GM13977 (cell line): ENCODE measurements around the gene ERC2.
A peak's percentile ranks its signal among the peaks of the same experiment; 100 is the strongest.

Source experiments
- DNase-seq: peaks from one replicate; pipeline ENCODE4 v3.0.0; 2012; ENCODE audit warnings: low spot score
- CTCF ChIP-seq: IDR thresholded peaks from 2 replicates; pipeline ENCODE4 v1.5.1; 2012; ENCODE audit warnings: mild to moderate bottlenecking, control low read depth; ENCODE audit not compliant: insufficient read depth; ENCODE audit errors: extremely low read depth, missing control alignments
- in situ Hi-C: fragments of 300-500 bp; cut with MboI; formaldehyde crosslinking; loops from one replicate; pipeline ENCODE4 v1.12.0; 2022; ENCODE audit warnings: low sequenced_read_pairs, low pct_unique_long_range_greater_than_20kb, mixed read lengths, inconsistent platforms; ENCODE audit not compliant: unreplicated experiment

Gene ERC2

GRCh38 chr3:55755516-55756205, 712.6 kb downstream of the ERC2 start:
- in situ Hi-C loops, result no loop called here
- no peak for TF ChIP-seq CTCF
- DNase-seq, result no peak

DNA sequence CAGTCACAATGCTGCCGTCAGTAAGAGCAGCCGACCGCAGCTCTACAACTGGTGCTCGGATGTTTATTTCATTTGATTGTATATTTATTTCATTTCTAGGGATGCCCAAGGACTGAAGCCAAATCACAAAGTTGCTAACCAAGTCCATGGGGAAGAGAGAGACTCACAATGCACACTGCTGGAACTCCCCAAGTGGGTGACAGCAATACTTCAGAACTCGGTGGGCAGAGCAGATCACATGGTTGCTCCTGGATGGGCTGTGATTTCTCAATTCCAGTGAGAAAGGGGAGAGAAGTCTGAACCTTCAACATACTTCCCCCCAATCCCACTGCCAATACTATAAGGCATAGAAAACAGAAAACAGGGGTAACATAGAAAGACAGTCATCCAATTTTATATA, 715.4 kb downstream of the ERC2 start:
- no peak for TF ChIP-seq CTCF
- in situ Hi-C loops, result no loop called here
- DNase-seq, result no peak

DNA sequence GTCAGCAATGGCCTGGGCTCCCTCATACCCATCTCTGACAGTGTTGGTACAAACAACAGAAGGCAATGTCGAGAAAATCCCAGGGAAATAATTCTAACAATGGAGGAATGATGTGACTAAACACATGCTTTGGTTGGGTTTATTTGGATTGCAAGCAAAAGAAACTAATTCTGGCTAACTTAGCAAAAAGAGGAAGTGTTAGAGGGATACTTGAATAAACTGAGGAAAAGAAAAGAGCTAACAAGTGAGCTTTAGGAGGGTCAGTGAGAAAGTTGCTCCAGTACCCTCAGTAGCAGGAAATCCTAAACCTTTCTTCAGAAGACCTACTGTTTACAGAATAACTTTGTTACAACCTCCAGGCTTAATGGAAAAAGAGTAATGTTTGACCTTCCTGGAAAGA, 716.5 kb downstream of the ERC2 start:
- in situ Hi-C loops, result no loop called here
- DNase-seq, result no peak
- no peak for TF ChIP-seq CTCF

- no peak for TF ChIP-seq CTCF
- no peak for DNase-seq
- in situ Hi-C loops, result no loop called here
Observed at GRCh38 chr3:55750525-55750924, 717.7 kb downstream of the ERC2 start.

DNA sequence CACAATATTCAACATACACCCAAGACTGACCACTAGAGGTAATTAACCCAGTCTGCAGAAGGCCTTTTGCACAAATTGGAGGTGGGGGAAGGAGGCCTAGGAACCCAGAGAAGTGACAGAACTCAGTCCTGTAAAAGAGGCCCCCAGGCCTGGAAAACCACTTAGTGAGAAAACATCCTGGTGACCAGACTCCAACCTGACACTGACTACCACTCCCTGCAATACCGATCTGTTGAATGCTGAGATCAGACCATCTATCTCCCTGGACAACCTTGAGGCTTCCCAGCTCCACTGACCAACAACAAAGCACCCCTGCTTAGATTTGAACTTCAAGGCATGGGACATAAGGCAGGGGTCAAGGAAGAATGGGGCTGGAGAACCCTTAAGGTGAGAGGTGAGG, 719.2 kb downstream of the ERC2 start:
- in situ Hi-C loops, result loop anchor here (10.0 kb wide), 1 partner anchor 264 kb away; the partner anchor contains the start of gene WNT5A
- no peak for TF ChIP-seq CTCF
- no peak for DNase-seq

DNA sequence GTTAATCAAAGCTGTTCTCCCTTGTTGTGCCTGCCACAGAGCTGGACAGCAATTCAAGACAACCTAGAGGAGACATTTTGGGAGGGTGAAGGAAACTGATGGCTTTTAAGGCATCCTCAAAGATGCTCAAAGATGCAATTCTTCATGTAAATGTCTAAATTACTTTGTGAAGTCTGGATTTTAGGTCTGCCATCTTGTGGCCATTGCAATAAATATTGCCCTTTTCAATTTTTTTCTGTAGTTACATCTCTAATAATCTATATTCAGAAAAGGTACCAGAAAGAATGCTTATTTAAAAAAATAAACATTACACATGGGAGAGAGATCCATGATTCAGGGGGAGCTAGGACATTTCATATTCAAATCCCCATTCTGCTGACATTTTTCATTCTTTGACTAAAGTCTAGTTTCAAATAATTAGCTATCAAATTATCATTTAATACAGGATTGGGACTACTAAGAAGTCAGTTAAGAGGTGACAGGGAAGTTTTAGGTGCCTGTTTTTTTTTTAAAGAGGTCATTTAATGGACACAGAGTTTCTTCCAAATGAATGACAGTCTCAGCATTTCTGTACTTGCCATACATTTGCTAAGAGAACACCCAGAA, 721.4 kb downstream of the ERC2 start:
- TF ChIP-seq CTCF, result peak; percentile 41
- in situ Hi-C loops, result loop anchor here (10.0 kb wide), 1 partner anchor 262 kb away; the partner anchor contains the start of gene WNT5A
- peak; percentile 10 for DNase-seq

DNA sequence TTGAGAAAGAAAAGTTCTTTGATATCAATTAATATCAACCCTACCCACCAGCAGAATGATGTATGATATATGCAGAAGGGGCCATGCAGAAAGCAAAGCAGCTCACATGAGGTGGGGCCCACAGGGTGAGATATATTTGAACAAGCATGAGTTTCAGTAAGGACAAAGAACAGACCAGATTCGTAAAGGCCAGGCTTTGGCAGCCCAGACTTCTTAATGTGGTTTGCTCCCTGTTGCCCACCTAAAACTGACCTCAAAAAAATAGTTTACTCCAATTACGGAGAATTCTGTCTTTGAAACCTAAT, 725.5 kb downstream of the ERC2 start:
- no peak for TF ChIP-seq CTCF
- no peak for DNase-seq
- in situ Hi-C loops, result loop anchor here (10.0 kb wide), 1 partner anchor 258 kb away; the partner anchor contains the start of gene WNT5A
